DOHH2 (cell line): ENCODE measurements around the gene DESI1.

Source experiments
- H3F3A ChIP-seq: fragments of 200-600 bp; sonication (generic), shearing (Covaris generic); 2 replicates; pipeline ENCODE4 v1.6.0; 2016; ENCODE audit warnings: antibody characterized with exemption, mild to moderate bottlenecking; ENCODE audit not compliant: control insufficient read depth, insufficient read depth
- H3K27ac ChIP-seq: fragments of 200-600 bp; sonication (generic); 2 replicates; pipeline ENCODE4 v1.5.1; 2014; ENCODE audit warnings: low read depth, mild to moderate bottlenecking, low read length, moderate library complexity
- H3K27me3 ChIP-seq: fragments of 200-600 bp; sonication (generic); 2 replicates; pipeline ENCODE4 v1.6.1; 2014; ENCODE audit warnings: mild to moderate bottlenecking, low read length, mixed read lengths; ENCODE audit not compliant: control insufficient read depth
- H3K36me3 ChIP-seq: fragments of 200-600 bp; sonication (generic); 2 replicates; pipeline ENCODE4 v1.6.1; 2014; ENCODE audit warnings: mild to moderate bottlenecking, low read length, moderate library complexity, mixed read lengths; ENCODE audit not compliant: control insufficient read depth
- H3K4me1 ChIP-seq: fragments of 200-600 bp; sonication (generic); 2 replicates; pipeline ENCODE4 v1.6.1; 2014; ENCODE audit warnings: mild to moderate bottlenecking, low read length, mixed read lengths; ENCODE audit not compliant: control insufficient read depth
- H3K4me2 ChIP-seq: fragments of 200-600 bp; sonication (generic); 2 replicates; pipeline ENCODE4 v1.6.0; 2014; ENCODE audit warnings: mild to moderate bottlenecking, low read length, moderate library complexity
- H3K4me3 ChIP-seq: fragments of 200-600 bp; sonication (generic); 2 replicates; pipeline ENCODE4 v1.5.1; 2014; ENCODE audit warnings: mild to moderate bottlenecking, low read length, mixed read lengths
- H3K79me2 ChIP-seq: fragments of 200-600 bp; sonication (generic); 2 replicates; pipeline ENCODE4 v1.6.1; 2014; ENCODE audit warnings: mild to moderate bottlenecking, low read length, mixed read lengths; ENCODE audit not compliant: control insufficient read depth
- H3K9me2 ChIP-seq: fragments of 200-600 bp; sonication (generic); replicated peaks from 2 replicates; pipeline ENCODE4 v1.6.1; 2014; ENCODE audit warnings: mild to moderate bottlenecking, low read length, mixed read lengths; ENCODE audit not compliant: control insufficient read depth
- H3K9me3 ChIP-seq: fragments of 200-600 bp; sonication (generic); 2 replicates; pipeline ENCODE4 v1.6.1; 2014; ENCODE audit warnings: antibody characterized with exemption, low read length, mixed read lengths; ENCODE audit not compliant: control insufficient read depth, insufficient read depth
- H4K20me1 ChIP-seq: fragments of 200-600 bp; sonication (generic); 2 replicates; pipeline ENCODE4 v1.6.0; 2014; ENCODE audit warnings: low read depth, mild to moderate bottlenecking, antibody characterized with exemption, low read length, moderate library complexity; ENCODE audit not compliant: control insufficient read depth, insufficient read depth
- EZH2phosphoT487 ChIP-seq: fragments of 200-600 bp; sonication (generic); IDR thresholded peaks from 2 replicates; pipeline ENCODE4 v1.6.1; 2017; ENCODE audit warnings: borderline replicate concordance, mild to moderate bottlenecking, antibody characterized with exemption, low read length, moderate library complexity, mixed read lengths
- TF ChIP-seq, protein P1 (sequence below): fragments of 200-600 bp; sonication (generic); IDR thresholded peaks from one replicate; pipeline ENCODE4 v1.5.1; 2014; ENCODE audit warnings: antibody characterized with exemption, mild to moderate bottlenecking, low read depth, low read length; ENCODE audit not compliant: poor library complexity, severe bottlenecking

The DESI1 gene

DNA sequence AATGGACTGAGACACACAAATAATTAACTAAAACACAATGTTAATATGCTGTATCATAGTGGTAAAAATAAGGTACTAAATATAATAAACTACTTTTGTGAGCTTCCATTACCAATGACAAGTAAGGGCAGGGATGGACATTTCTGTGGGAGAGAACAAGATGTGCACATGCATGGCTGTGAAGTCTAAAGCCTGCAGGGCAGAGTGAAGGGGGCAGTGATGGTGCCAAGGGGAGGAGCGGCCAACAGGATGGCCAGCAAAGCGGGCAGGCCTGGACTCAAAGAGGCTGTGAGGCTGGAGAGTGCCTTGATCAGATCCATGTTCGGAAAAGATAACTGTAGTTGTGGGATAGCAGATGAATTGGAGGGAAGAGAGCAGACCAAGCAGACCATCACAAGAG, 12.5 kb downstream of the DESI1 start:
- TF ChIP-seq, protein P1, sequence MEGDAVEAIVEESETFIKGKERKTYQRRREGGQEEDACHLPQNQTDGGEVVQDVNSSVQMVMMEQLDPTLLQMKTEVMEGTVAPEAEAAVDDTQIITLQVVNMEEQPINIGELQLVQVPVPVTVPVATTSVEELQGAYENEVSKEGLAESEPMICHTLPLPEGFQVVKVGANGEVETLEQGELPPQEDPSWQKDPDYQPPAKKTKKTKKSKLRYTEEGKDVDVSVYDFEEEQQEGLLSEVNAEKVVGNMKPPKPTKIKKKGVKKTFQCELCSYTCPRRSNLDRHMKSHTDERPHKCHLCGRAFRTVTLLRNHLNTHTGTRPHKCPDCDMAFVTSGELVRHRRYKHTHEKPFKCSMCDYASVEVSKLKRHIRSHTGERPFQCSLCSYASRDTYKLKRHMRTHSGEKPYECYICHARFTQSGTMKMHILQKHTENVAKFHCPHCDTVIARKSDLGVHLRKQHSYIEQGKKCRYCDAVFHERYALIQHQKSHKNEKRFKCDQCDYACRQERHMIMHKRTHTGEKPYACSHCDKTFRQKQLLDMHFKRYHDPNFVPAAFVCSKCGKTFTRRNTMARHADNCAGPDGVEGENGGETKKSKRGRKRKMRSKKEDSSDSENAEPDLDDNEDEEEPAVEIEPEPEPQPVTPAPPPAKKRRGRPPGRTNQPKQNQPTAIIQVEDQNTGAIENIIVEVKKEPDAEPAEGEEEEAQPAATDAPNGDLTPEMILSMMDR: no peak
- H3K9me3 ChIP-seq: no peaks in the 10 kb centered on the region
- no peaks in the 10 kb centered on the region for H3K27me3 ChIP-seq
- peaks cover 24% of the 10 kb centered on the region for H3K79me2 ChIP-seq
- no peak overlapping the region for H3K4me2 ChIP-seq
- peaks cover 73% of the 10 kb centered on the region for H3K36me3 ChIP-seq
- no peaks in the 10 kb centered on the region for H3F3A ChIP-seq
- H3K9me2 ChIP-seq: no peaks in the 10 kb centered on the region
- H4K20me1 ChIP-seq: peaks cover 15% of the 10 kb centered on the region; the same call in 1 of the 2 replicates
- no peak overlapping the region for H3K4me3 ChIP-seq
- H3K27ac ChIP-seq: no peak overlapping the region
- H3K4me1 ChIP-seq: no peaks in the 10 kb centered on the region

DNA sequence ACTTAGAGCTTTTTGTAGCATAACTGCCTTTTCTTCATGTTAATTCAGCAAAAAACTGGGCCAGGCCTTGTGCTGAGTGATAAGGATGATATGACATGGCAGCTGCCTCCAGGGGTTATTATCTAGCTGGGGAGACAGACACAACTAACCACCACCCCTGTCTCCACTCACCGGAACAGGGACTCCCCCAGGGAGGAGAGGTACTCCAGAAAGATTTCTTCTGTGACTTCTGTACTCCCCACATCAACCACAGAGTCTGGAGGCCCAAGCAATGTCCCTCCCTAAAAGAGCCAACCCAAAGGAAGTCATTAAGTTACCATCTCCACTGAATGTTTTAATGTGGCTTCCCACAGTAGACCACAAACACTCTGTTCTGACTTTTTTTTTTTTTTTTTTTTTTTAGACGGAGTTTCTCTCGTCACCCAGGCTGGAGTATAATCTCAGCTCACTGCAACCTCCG, 16.9 kb downstream of the DESI1 start:
- H3K27ac ChIP-seq: no peak overlapping the region

DNA sequence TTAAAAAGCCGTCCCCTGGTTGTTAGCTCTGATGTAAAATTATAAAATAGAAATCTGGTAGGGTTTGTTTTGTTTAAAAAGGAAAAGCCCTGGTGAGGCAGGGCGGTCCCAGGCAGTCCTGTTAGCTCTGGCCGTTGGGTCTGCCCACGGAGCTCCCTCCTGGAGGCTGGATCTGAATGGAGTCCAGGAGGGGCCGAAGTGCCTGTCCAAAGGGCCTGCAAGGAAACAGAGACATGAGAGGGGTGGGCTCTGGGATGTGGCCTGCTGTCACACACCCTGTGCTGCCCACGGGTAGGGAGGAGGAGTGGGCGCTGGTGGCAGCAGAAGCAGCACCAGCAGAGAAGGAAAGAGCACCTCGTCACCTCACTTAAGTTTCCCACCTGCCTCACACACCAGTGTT, 19.9 kb downstream of the DESI1 start:
- H3F3A ChIP-seq: no peaks in the 10 kb centered on the region
- no peak overlapping the region for H3K4me3 ChIP-seq
- no peak for TF ChIP-seq EZH2phosphoT487
- TF ChIP-seq, protein P1: no peak
- H3K9me2 ChIP-seq: no peaks in the 10 kb centered on the region
- H3K4me1 ChIP-seq: no peaks in the 10 kb centered on the region
- no peak overlapping the region for H3K27ac ChIP-seq
- H3K27me3 ChIP-seq: no peaks in the 10 kb centered on the region
- no peak overlapping the region for H3K4me2 ChIP-seq
- H3K79me2 ChIP-seq: no peaks in the 10 kb centered on the region
- peaks cover 54% of the 10 kb centered on the region for H3K36me3 ChIP-seq
- peaks cover 11% of the 10 kb centered on the region; the same call in 1 of the 2 replicates for H4K20me1 ChIP-seq
- no peaks in the 10 kb centered on the region for H3K9me3 ChIP-seq

More for the DNA sequence above, 16.9 kb downstream of the DESI1 start:
- Histone ChIP-seq H3K4me1 (no peaks in the 10 kb centered on the region), H3K4me2 (no peak overlapping the region), H4K20me1 (peaks cover 8% of the 10 kb centered on the region; the same call in 1 of the 2 replicates), H3K9me3 (no peaks in the 10 kb centered on the region), H3K9me2 (no peaks in the 10 kb centered on the region), H3K79me2 (peaks cover 5% of the 10 kb centered on the region; the same call in 1 of the 2 replicates), H3K4me3 (no peak overlapping the region), H3F3A (no peaks in the 10 kb centered on the region), H3K27me3 (no peaks in the 10 kb centered on the region), H3K36me3 (peaks cover 76% of the 10 kb centered on the region)
- TF ChIP-seq, protein P1: no peak
- TF ChIP-seq EZH2phosphoT487: no peak
